Astrocyte of the hippocampus (primary cell): ENCODE data around the gene SFN.
"Not testable (repeated sequence)": the region's sequence is repeated elsewhere in the genome, so short reads cannot be mapped to it uniquely, and the experiment has no call there.

Experiments
- DNase-seq: peaks from one replicate; pipeline ENCODE4 v3.0.0; 2011; ENCODE audit warnings: low read depth, low spot score

SFN gene

DNA sequence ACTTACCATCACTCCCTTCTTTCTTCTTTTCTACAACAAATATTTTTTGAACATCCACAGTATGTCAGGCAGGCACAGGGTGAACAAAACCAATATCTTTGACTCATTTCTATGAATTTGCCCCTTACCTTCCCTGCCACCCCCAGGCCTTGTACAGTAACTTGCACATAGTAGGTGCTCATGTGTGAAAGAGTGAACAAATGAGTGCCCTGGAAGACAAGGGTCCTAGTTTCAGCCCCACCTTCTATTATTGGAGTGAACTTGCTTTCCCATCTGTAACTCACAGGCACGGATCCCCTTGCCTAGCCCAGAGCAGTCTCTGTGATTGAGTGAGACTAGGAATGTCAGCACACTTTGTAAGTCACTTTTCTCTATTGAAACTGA lies 23.6 kb upstream of the SFN start:
- DNase-seq, result no peak

DNA sequence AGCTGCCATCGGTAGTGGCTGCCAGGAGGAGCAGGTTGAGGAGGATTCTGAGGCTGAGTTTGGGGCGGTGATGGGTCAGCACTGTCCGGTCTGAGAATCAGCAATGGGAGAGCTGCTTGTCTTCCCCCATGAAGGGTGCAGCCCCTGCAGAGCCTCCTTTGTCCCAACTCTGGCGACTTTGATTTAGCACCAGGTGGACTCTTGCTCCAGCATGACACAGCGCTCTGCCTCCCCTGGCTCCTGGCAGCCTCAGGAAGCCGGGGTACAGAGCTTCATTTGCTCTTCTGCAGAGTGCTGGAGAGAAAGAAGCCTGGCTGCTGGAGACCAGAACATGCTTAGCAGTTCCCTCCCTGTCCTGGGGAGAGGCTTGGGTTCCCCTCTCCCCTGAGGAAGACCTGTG lies 23.2 kb upstream of the SFN start:
- DNase-seq, result no peak

DNA sequence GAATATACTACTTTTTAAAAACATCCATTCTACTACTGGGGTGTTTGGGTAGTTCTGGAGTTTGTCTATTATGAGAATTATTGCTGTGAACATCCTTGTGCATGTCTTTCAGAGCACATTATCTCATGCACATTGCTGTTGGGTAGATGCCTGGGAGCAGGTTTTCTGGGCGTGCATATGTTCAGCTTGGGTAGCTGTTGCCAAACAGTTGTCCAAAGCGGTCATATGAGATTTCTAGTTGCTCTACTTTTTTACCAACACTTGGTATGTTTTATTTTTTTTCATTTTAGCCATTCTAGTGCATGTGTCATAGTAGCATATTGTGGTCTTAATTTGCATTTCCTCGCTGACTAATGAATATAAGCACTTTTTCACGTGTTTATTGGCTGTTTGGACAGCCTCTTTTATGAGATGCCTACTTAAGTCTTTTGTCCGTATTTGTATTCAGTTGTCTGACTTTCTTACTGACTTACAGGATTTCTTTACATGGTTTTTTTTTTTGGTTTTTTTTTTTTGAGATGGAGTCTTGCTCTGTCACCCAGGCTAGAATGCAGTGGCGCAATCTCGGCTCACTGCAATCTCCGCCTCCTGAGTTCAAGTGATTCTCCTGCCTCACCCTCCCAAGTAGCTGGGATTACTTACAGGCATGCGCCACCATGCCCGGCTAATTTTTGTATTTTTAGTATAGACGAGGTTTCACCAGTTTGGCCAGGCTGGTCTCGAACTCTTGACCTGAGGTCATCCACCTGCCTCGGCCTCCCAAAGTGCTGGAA lies 18.3 kb upstream of the SFN start:
- no peak for DNase-seq

DNA sequence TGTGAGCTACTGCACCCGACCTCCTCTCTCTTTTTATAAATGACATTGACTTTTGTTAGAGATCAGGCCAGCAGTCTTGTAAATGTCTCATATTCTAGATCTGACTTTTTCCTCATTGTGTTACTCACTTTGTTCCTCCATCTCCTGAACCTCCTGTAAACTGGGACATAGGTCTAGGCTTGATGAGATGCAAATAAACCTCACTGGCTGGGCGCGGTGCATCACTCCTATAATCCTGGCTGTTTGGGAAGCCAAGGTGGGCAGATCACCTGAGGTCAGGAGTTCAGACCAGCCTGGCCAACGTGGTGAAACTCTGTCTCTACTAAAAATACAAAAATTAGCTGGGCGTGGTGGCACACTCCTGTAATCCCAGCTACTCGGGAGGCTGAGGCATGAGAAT lies 15.1 kb upstream of the SFN start:
- not testable (repeated sequence) for DNase-seq

DNA sequence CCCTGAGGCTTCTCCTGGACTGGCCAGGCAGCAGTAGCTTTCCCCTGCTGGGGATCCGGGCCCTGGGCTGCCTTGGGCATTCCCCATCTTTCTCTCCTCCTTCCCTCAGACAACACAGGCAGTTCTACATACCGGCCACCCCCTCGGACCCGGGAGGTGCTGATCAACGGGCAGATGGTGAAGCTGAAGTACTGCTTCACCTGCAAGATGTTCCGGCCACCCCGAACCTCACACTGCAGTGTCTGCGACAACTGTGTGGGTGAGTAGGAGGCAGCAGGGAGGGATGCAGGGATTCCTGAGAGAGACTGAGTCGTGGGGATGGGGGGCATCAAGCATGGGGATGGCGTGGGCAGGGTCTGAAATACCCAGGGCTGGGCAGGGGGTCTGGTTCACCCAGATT lies 14.4 kb upstream of the SFN start:
- DNase-seq, result no peak

DNA sequence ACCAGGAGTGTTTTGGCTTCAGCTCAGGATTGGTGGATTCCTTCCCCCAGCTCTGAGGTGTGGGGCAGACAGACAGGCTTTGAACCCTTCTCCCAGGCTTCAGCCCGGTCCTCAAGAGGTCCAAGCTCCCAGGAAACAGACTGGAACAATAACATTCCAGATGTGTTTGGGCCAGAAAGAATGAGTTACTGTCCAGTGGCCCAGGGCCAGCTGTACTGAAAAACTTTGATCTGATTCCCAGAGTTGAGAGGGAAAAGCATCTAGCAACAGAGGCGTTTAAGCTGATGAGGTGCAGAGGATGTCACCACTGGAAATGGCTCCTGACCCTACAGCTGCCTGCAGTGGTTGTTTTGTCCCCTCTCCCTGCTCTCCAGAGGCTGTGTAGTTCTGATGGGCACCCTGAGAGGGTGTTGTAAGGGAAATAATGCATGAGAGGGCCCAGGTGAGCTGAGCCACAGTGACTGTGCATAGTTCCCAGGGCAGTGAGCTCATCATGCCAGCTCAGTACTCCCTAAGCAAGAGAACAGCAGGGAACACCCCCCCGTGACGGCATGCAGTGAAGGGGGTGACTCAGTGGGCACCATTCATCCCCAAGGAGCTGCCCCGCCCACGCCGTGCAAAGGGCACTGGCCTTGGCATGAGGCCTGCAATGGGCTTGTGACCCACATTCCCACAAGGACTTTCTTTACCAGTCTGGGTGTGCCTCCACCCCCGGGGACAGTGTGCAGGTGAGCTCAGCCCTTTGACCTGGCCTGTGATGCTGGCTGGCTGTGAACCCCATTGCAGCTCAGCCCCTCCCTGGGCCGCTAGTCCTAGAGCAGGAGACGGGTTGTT lies 13.8 kb upstream of the SFN start:
- DNase-seq, result peak; percentile 86

DNA sequence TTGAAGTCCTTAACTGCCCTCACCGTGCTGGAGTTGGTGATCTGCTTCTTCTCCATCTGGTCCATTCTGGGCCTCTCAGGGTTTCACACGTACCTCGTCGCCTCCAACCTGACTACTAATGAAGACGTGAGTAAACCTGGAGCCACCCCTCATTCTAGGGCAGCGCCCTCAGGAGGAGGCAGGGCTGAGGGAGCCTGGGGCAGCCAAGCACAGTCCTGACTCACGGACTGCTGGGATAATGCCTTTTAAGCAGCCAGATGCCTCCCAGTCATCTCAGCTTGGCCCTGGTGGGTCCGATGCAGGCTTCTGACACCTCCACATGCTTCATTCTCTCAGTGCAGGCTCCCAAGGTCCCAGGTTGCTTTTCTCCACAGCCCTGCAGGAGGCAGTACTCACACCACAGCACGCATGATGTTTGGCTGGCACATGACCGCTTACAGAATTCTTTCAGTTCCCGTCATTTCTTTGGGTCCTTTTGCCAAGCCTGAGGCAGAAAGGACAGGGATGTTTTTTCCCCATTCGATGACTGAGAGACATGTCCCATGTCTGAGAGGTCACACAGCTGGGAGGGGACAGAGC lies 11.8 kb upstream of the SFN start:
- DNase-seq, result no peak

DNA sequence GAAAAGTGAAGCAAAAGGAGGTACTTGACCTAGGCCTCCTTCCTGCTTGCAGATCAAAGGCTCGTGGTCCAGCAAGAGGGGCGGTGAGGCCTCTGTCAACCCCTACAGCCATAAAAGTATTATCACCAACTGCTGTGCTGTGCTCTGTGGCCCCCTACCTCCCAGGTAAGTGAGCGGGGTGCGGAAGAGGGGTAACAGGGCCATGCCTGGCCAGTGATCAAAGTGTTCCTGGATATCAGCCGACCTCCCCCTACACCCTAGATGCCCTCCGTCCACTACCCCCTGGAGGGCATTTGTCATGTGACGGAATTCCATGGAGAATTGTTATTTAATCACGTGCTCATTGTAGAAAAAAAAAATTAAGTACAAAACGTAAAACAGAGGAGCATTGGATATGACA lies 10.2 kb upstream of the SFN start:
- no peak for DNase-seq

DNA sequence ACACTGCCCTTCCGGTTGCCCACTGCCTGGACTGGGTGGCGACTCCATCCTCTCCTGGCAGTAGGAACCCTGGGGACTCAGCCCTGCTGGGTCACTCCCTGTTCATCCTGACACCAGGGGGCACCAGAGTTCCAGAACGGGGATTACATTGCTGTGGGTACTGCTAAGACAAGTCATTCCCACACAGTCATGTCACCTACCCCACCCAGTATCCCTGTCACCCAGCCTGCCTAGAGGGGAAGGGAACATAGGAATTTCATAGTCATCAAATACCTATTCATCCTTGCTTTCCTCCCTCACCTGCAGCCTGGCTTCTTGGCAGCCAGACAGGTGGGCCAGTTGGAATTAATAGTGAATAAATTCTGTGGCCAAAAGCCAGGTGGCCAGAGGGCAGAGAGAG lies 9.8 kb upstream of the SFN start:
- DNase-seq, result peak; percentile 92

DNA sequence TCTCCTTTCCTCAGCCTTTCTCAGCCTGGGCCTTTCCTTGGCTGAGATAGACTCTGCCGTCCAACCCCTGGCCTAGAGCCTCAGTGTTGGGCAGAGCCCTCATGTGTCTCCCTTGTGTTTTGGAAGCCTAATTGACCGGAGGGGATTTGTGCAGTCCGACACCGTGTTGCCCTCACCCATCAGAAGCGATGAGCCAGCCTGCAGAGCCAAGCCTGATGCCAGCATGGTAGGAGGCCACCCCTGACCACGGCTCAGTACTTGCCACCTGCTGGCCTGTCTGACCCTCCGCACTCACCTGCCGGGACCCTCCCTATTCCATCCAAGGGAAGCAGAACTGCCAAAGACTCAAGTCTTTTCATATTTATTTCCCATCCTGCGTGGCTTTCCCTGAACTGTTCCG lies 9.3 kb upstream of the SFN start:
- DNase-seq, result no peak

DNA sequence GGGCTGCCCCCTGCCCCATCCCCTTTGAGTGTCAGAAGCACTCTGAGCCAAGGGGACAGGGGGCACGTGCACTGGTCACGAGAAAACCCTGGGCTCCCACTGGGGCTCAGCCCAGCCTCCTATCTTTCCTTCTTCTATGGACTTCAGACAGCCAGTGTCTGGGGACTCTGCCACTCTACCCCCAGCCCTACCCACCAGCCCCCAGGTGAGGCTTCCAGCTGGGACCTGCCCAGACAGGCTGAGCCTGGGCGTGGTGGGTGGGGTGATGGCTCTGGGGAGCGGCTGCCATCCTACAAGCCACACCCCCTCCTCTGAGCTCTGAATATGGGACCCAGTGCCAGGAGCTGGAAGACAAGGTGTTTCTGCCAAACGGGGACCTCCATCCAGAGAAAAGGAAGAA lies 8.0 kb upstream of the SFN start:
- DNase-seq, result no peak

DNA sequence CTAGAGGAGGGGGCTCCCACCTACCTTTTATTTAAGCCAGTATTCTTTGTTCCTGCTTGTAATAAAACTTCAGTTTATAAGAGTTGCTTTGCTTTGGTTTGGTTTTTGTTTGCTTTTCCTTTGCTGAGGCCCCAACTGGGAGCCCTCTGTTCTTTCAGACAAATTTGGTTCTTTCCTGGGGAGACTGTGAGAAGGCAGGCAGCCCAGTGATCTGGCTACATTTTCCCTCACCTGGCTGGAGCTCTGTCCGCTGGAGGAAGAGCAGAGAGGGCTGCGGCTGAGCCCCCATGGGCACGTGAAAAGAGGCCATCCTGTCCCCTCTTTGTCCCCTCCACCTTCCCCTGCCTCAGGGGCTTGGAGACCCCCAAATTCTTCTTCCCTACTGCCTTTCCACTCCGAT lies 7.3 kb upstream of the SFN start:
- DNase-seq, result no peak

DNA sequence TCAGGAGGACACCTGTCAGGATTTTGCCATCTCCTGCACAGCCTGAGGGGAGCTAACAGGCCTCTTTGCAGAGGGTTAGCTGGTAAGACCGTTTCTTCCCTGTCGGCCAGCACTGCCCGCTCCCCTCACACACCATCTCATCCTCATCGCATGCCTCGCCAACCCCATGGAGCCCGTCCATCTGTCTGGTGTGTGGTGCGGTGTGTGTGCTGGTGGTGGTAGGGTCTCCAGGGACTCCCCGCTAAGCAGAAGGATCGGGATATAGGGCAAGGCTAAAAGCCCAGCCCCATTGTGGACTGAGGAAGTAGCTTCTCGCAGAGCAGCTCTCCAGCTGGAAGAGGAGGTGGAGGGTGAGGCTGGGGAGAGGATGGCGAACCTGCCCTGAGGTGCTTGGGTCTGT lies 6.8 kb upstream of the SFN start:
- DNase-seq, result no peak

DNA sequence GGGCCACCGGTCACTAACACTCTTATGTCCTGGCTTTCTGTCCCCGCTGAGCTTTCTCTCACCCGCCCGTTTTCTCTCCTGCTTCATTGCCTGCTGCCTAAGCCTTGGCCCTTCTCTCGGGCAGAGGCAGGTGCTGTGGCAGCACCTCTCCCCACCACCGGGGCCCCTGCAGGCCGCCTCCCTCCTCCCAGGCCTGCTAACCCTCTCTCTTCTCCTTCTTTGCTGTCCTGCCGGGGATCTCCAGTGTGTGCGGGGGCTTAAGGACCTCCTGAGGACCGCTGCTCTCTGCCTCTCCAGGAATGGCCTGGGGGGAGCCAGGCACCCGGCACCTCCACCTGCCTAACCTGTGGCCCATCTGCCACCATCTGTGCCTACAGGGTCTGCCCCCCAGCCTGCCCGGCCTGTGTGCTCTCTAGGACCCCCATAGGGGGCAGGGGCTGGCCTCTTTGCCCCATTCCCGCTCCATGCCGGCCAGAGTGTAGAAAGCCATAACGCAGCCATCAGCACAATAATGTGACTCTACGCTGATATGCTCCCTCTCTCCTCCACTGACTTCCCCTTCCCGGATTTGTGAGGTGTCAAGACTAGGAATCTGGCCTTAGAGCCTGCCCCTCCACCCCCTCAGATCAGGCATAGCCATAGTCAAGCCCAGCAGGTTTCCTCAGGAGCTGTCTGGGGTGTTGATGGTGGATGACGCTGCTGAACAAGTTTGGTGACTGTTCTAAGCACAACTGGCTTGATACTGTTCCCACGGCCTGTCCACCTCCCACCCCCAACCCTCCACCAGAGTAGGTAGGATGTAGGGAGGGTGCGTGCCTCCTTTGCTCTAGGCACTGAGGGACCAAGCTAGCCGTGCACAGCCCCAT lies 6.1 kb upstream of the SFN start:
- DNase-seq, result no peak

DNA sequence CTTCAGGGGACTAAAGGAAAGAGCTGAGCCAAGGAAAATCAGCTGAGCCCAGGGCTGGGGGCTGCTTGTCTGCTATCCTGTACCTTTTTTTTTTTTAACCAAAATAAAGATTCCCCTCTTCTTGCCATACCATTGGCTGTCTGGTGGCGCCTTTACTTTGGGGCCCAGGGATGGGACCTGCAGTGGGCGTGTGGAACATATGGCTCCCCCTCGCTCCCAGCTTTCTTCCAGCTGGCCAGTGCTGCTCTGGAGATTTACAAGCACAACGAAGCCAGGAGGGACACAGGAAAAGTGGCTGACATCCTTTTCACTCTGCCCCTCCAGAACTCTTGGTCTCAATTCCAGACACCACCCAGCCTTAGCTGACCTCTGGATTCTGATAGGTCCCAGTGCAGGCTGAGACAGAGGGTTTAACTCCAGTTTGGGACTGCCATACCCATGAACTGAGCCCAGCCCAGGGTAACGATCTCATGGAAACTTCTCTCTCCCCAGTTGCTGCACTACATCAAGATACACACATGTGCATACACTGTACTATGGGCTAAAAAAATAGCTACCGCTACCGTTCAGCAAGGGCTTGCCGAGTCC lies 5.4 kb upstream of the SFN start:
- DNase-seq, result no peak

DNA sequence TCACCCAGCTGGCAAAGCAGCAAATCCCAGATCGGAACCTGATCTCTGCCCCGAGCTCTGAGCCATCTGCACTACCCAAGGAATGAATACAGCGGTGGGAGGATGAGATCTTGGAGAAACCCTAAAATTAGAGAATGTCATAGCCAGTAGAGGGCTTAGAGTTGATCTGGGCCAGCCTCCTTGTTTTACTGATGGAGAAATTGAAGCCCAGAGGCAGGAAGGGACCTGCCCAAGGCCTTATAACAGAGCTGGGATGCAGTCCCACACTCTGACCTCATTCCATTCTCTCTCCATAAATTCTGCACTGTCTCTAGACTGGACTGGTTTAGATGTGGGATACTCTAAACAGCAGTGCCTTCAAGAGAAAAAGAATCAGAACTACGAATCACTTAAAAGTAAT lies 4.8 kb upstream of the SFN start:
- DNase-seq, result no peak

DNA sequence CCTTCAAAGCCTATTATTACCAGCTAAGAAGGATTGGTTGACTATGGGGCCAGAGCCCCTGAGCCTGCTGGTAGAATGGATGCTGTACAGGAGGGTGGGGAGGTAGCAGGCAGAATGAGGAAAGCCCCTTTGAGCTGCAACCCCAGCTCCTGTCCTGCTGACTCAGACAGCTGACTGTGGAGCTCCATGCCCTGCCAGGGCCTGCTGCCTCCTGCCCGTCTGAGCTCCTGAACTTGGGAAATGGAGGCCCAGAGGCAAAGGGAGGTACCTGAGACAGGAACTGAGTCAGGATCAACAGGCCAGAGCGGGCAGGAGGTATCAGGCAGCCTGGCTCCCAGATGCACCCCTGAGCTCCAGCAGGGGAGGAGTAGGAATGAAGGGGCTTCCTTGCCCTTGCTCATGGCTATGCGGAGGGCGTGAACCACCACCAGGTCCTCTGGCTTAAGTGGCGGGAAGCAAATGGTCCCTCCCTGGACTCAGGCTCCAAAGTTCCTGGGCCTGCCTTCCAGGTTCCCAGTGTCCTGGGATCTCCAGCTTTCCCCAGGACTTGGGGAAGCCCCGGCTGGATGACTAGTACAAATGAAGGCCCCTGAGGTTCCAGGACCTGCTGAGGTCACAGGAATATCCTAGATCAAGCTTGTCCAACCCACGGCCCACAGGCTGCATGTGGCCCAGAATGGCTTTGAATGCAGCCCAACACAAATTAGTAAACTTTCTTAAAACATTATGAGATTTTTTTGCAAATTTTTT lies 3.9 kb upstream of the SFN start:
- DNase-seq, result no peak

DNA sequence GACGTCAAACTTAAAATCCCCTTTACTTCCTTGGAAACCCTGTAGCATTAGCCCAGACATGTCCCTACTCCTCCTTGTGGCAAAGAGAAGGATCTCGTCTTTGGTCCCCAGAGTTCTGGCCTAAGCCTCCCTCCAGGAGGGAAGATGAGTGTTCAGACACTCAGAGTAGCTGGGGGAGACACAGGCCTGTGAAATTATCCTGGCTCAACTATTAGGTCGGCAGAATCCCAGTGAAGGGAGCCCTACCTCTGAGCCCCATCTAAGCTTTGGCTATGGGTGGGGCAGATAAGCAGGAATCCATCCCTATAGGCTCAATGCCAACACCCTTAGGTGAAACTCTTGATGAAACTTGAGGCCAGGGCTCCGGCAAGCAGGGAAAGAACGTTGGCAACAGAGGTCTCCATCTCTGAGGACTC lies 1.7 kb upstream of the SFN start:
- peak; percentile 35 for DNase-seq

DNA sequence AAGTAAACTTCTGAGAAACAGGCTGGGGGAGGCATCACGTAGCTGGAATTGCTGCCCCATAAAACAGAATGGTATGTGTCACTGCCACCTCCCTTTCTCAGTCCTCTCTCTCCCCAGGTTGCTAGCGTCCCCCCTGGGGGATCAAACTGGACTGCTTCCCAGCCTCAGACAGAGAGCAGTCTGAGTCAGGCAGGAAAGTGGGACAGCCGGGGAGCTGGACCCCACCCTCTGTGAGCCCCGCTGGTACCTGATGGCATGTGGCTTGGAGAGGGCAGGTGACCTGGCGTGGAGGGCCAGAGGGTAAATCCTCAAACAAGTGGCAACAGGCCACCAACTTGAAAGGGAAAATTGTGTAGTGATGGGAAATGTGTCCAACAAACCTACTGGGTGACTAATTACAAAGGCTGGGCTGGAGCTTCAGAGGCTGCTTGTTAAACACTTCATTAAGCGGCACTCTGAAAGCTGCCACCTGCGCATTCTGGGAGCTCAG lies 1.0 kb upstream of the SFN start:
- DNase-seq, result peak; percentile 32

DNA sequence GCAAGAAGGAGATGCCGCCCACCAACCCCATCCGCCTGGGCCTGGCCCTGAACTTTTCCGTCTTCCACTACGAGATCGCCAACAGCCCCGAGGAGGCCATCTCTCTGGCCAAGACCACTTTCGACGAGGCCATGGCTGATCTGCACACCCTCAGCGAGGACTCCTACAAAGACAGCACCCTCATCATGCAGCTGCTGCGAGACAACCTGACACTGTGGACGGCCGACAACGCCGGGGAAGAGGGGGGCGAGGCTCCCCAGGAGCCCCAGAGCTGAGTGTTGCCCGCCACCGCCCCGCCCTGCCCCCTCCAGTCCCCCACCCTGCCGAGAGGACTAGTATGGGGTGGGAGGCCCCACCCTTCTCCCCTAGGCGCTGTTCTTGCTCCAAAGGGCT lies 732 bp downstream of the SFN start:
- no peak for DNase-seq
